Fibroblast of peridontal ligament (primary cell): ENCODE data around the gene TLCD4.
"Not testable (repeated sequence)": the region's sequence is repeated elsewhere in the genome, so short reads cannot be mapped to it uniquely, and the experiment has no call there.

ENCODE experiments used
- DNase-seq: peaks from one replicate; pipeline ENCODE4 v3.0.0-alpha.2; 2010; ENCODE audit errors: extremely low read depth

TLCD4 gene

GRCh38 chr1:95146637-95147036, 29.5 kb downstream of the TLCD4 start:
- no peak for DNase-seq

GRCh38 chr1:95154096-95154495, 36.9 kb downstream of the TLCD4 start:
- no peak for DNase-seq

- DNase-seq, result not testable (repeated sequence)
Measured at GRCh38 chr1:95165569-95165968, 48.4 kb downstream of the TLCD4 start.
